ENCODE measurements around the gene RBM20. TPM values are rescaled to one million over a fixed set of nuclear protein-coding genes. Genes with fewer than 3 reads are reported as not detected.
A peak's percentile ranks its signal among the peaks of the same experiment; 100 is the strongest.
"Not testable (repeated sequence)": the region's sequence is repeated elsewhere in the genome, so short reads cannot be mapped to it uniquely, and the experiment has no call there.

The RBM20 gene
- total and polyA plus RNA-seq, 10 of the 15 experiments (the other 5 are each of a cell fraction or from before 2014, with no cell fraction given), result 0.04 to 0.26 (median 0.15) TPM

DNA sequence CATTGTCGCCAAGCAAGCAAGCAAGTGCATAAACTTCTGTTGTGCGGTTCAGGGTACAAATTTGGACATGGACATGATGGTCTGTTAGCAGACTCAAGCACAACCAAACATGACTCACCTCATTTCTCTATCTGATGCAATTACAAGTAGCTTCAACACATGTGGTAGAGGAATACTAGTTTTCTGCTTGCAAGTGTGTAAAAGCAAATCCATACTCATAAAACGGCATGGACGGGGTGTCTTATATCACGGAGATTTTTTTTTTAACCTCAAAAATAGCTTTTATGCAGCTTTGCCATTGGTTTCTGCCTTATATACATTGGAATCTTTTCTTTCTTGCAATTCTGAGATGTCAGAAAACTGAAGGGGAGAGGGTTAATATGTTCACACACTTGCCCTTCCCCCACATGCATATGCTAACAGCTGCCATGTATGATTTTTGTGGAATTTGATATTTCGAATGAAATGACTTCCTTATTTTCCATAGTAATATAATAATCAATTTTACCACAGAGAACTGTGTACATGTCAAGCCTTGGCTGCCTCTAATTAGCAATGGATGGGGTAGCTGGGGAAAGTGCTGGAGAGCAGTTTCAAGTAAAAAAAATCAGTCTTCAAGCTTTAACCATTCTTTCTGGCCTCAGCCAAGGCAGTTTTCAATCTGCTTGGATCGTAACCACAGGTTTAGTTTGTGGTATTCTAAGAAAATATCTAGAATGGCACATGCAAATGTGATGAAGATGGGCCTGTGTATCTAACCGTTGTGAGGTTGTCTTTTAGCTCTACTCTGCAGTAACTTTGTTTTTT is 121.6 kb downstream of the RBM20 start:
- FAIRE-seq, result no peak
- Histone ChIP-seq H3K4me2 (ENCODE audit: control insufficient read depth, insufficient read depth) (0 out of 2 replicates have a peak overlapping the region, but pooled peaks have one; percentile 35), H2AFZ (ENCODE audit: control insufficient read depth, low read depth, low read length) (peak overlapping the region; percentile 14; the same call in 1 of the 2 replicates), H4K20me1 (ENCODE audit: control insufficient read depth, insufficient read depth) (no peaks in the 10 kb centered on the region), H3K4me1 (ENCODE audit: control insufficient read depth, insufficient read depth, low read length) (peaks cover 8% of the 10 kb centered on the region), H3K9me3 (replicated peaks; ENCODE audit: control insufficient read depth, insufficient read depth, low read length) (no peaks in the 10 kb centered on the region), H3K9ac (ENCODE audit: control insufficient read depth, insufficient read depth, low read length) (no peak overlapping the region), H3K79me2 (ENCODE audit: control insufficient read depth, insufficient read depth, low read length) (no peaks in the 10 kb centered on the region), H3K27ac (ENCODE audit: control insufficient read depth, insufficient read depth) (no peak overlapping the region), H3K4me3 (no peak overlapping the region), H3K27me3 (replicated peaks in 1 of 2; ENCODE audit: control insufficient read depth in 2 of 2, insufficient read depth in 2 of 2, low read length in 1 of 2) (no peaks in the 10 kb centered on the region; a peak in 1 of 4 replicates), H3K36me3 (ENCODE audit: control insufficient read depth in 2 of 2, insufficient read depth in 2 of 2, low read length in 1 of 2) (no peaks in the 10 kb centered on the region)
- in situ Hi-C loops (cut with MboI) (no loop called here), intact Hi-C loops (cut with micrococcal nuclease; ENCODE audit: unreplicated experiment) (no loop called here)
- WGBS (ENCODE audit: insufficient coverage, insufficient replicate concordance, low lambda C conversion rate, missing lambda C conversion rate), result 27% methylated on average over 8 of the region's 8 CpGs
- TF ChIP-seq CEBPB (IDR thresholded peaks at IDR 0.05; ENCODE audit: borderline replicate concordance in 1 of 2, low read depth in 2 of 2, low read length in 2 of 2) (0 out of 4 replicates have a peak, but pooled peaks of 1 of the 2 experiments have one; percentile 15), RUNX3 (IDR thresholded peaks at IDR 0.05; ENCODE audit: low read length) (peak; percentile 85), BMI1 (IDR thresholded peaks at IDR 0.05; ENCODE audit: borderline replicate concordance) (no peak), CREM (IDR thresholded peaks at IDR 0.05; ENCODE audit: low read depth) (0 out of 2 replicates have a peak, but pooled peaks have one; percentile 4), ZBTB4 (CRISPR knock-in tag; IDR thresholded peaks at IDR 0.05) (no peak), NFIC (IDR thresholded peaks at IDR 0.05; ENCODE audit: low read depth, low read length) (peak; percentile 47; the same call in 1 of the 2 replicates), JUNB (IDR thresholded peaks at IDR 0.05) (peak; percentile 44)
- ATAC-seq, result peak; percentile 55
- SMC1A ChIA-PET (ENCODE audit: uncharacterized antibody, unreplicated experiment), result interaction anchor here (0.6 to 1.5 kb wide), 9 partner anchors 8 to 148 kb away, joined by 3 to 8 read pairs (median 3); no protein-coding TSS in a partner anchor
- no peak for DNase-seq (ENCODE audit: low read depth, low spot score)
- RAD21 ChIA-PET (ENCODE audit: unreplicated experiment), result interaction anchor here (1.4 to 1.8 kb wide), 3 partner anchors 8 to 37 kb away, joined by 6 to 8 read pairs (median 7); no protein-coding TSS in a partner anchor
- POLR2A ChIA-PET, result interaction anchor here (0.6 to 1.0 kb wide), 3 partner anchors 8 to 145 kb away, joined by 3 to 4 read pairs (median 4); no protein-coding TSS in a partner anchor
- no TSS peak for BruUV-seq (replicated peaks)
- CTCF ChIA-PET, result interaction anchor here (0.8 to 1.3 kb wide), 4 partner anchors 9 to 25 kb away, joined by 3 to 4 read pairs (median 4); no protein-coding TSS in a partner anchor

GRCh38 chr10:110767601-110768000 is 123.5 kb downstream of the RBM20 start:
- ChIA-PET POLR2A (interaction anchor here (1.6 kb wide), 1 partner anchor 36 kb away, joined by 4 read pairs; no protein-coding TSS in a partner anchor), SMC1A (ENCODE audit: uncharacterized antibody, unreplicated experiment) (interaction anchor here (1.3 kb wide), 1 partner anchor 19 kb away, joined by 5 read pairs; no protein-coding TSS in a partner anchor), RAD21 (ENCODE audit: unreplicated experiment) (interaction anchor here (2.2 kb wide), 1 partner anchor 26 kb away, joined by 5 read pairs; no protein-coding TSS in a partner anchor)
- CTCF ChIA-PET; H4K20me1 ChIP-seq (ENCODE audit: control insufficient read depth, insufficient read depth); BruUV-seq (replicated peaks); H3K9ac ChIP-seq (ENCODE audit: control insufficient read depth, insufficient read depth, low read length); H3K9me3 ChIP-seq (replicated peaks; ENCODE audit: control insufficient read depth, insufficient read depth, low read length); H3K4me1 ChIP-seq (ENCODE audit: control insufficient read depth, insufficient read depth, low read length); FAIRE-seq; ATAC-seq; DNase-seq (ENCODE audit: low read depth, low spot score); in situ Hi-C loops (cut with MboI); H3K36me3 ChIP-seq (ENCODE audit: control insufficient read depth in 2 of 2, insufficient read depth in 2 of 2, low read length in 1 of 2); H3K4me2 ChIP-seq (ENCODE audit: control insufficient read depth, insufficient read depth); H3K79me2 ChIP-seq (ENCODE audit: control insufficient read depth, insufficient read depth, low read length); H2AFZ ChIP-seq (ENCODE audit: control insufficient read depth, low read depth, low read length); H3K27me3 ChIP-seq (replicated peaks in 1 of 2; ENCODE audit: control insufficient read depth in 2 of 2, insufficient read depth in 2 of 2, low read length in 1 of 2); H3K4me3 ChIP-seq; H3K27ac ChIP-seq (ENCODE audit: control insufficient read depth, insufficient read depth); intact Hi-C loops (cut with micrococcal nuclease; ENCODE audit: unreplicated experiment): not testable (repeated sequence)
- 93% methylated on average over 13 of the region's 29 CpGs for WGBS (ENCODE audit: insufficient coverage, insufficient replicate concordance, low lambda C conversion rate, missing lambda C conversion rate)

All from GM12878 (cell line).